Measurements from ENCODE around the gene HBQ1.
A peak's percentile ranks its signal among the peaks of the same experiment; 100 is the strongest.
"Not testable (repeated sequence)": the region's sequence is repeated elsewhere in the genome, so short reads cannot be mapped to it uniquely, and the experiment has no call there.

HBQ1 gene

DNA sequence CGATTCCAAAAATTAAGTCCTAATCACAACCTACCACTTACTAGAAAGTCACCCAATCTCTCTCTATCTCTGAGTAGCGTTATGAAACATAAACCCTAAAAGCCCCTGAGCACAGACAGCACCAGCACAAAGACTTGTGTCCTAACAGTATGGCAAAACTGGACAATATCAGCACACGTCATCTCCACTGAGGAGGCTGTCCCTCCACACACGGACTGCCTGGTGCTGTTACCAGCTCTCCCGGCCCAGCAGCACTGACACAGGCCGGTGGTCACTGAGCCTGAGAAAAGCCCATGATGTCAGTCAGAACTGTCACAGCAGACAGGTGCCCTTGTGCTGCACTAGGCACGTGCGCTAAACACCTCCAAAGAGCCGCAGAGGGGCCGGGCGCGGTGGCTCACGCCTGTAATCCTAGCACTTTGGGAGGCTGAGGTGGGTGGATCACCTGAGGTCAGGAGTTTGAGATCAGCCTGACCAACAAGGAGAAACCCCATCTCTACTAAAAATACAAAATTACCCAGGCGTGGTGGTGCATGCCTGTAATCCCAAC is 31.4 kb downstream of the HBQ1 start:
- not testable (repeated sequence) for DNase-seq

DNA sequence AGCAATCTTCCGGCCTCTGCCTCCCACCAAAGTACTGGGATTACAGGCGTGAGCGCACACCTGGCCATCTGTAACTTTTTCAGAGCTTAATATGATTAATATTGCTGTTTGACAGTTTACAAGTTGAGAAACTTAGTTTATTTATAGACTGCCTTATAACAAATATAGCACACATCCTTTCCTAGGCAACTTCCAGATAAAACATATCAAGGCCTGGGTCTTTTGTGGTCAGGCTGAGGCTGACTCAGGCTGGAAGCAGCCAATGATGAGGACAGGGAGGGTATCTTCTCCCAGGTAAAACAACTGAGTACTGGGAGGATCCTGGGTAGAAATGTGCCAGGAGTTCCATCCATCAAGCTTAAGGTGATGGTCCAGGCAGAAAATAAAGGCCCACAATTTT is 32.7 kb downstream of the HBQ1 start:
- no peak for DNase-seq

DNA sequence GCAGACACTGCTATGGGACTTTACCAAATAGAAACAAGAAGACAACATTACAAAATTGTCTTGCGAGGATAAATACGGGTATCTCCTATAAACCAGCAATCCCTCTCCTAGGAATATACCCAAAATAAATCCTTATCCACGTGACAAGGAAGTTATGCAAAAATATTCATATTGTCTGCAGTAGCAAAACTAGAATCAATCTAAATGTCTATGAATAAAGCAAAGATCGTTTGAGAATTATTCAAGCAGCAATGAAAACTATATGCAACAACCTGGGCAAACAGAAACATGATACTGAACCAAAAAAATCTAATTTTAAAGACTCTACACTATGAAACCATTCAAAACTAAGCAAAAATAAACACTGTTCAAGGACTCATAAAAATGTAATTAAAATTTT is 39.8 kb downstream of the HBQ1 start:
- DNase-seq = no peak

DNA sequence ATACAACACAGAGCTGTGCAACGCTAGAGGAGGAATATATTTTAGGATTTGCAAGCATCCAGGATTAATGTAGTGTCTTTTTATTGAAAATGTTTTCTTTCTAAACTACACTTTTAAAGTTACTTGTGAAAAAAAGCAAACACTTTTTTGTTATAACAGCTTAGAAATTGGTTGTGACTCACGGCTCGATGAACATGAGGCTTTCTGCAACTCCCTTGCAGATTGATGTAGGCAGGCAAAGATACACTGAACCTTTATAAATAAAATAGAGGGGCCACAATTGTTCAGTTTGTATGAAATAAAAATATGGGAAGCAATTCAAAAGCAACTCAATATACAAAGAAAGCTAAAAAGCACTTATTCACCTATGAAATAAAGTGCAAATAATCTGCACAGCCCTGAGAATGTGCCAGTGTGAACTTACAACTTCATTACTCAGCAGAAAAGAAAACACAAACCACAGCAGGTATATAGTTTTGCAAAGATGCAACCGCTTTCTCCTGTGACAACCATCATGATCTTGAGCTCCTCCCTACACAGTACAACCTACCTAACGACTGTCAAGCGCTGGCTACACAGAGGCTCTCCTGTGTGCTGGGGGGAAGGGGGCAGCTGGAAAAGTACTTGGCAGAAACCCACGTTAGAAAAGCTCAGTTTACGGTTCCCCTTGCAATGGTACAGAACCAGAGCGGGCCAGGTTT is 48.0 kb downstream of the HBQ1 start:
- no peak for DNase-seq

DNA sequence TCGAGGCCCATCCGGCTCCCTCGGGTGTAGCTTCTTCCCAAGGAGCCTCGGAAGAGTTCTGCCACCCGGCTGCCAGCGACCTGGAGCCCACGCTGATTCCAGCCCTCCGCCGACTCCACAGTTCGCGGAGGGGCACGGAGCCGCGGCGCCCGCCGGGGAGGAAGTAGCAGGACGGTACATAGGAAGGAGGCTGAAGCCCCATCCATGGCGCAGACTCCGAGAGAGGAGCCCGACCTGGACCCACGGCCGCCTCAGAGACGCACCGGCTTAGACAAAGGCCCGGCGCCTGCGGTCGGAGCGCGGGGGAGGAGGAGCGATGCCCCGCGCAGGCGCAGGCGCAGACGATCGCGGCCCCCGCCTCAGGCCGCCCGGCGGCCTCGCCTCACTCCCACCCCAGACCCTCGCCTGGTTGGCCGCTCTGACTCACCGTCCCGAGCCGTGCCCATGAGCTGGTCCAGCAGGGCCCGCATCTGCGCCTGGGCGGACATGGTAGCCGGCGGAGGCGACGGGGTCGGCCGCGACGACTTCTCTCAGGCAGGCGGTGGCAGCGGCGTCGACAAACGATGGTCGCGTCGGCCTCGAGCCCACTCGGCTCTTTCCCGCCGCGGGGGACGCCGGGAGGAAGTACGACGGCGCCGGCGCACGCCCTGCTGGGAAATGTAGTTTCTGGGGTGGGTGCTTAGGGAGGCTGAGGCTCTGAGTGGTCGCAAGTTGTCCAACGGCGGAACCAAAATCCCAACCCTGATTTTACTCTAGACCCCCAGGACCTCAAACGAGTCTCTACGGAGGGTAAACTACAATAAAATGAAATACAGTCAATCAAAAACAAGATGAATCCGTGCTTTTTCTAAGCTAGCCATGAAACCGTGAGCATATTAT is 48.8 kb downstream of the HBQ1 start, which contains the start of gene LUC7L:
TSS of gene LUC7L (minus strand) at position 598 of the 879 bp plus-strand sequence. CDS start at position 488, 110 bp downstream.
- DNase-seq = peak; percentile 77 to 79

DNA sequence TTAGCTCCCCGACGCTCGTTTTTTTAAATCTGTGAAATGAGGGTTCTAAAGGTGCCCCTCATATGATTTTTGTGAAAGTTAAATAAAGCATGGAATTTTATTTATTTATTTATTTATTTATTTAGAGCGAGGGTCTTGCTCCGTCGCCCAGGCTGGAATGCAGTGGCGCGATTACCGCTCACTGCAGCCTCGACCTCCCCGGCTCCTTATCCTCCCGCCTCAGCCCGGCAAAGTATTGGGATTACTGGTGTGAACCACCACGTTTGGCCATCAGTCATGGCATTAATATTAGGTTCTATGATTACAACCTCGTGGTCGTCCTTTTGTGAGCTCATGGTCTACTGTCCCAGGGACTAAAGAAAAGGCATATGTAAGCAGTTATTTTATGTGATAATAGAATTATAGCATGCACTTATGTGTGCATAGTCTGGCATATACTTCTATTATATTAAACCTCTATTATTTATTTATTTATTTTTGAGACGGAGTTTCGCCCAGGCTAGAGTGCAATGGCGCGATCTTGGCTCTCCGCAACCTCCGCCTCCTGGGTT is 49.5 kb downstream of the HBQ1 start:
- no peak for DNase-seq

DNA sequence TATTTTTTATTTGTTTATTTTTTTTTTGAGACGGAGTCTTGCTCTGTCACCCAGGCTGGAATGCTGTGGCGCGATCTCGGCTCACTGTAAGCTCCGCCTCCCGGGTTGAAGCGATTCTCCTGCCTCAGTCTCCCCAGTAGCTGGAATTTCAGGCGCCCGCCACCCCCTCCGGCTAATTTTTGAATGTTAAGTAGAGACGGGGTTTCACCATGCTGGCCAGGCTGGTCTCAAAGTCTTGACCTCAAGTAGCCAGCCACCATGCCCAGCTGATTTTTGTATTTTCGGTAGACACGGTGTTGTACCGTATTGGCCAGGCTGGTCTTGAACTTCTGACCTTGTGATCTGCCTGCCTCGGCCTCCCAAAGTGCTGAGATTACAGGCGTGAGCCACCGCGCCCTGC is 50.1 kb downstream of the HBQ1 start:
- DNase-seq = not testable (repeated sequence)

All from activated CD4-positive, alpha-beta T cell treated with anti-CD3 and anti-CD28 coated beads, Interleukin-2, amount 50 U/mL, for 4 hours (primary cell).